C1 segment of cervical spinal cord (tissue), 14 donors: Measurements from ENCODE around the gene PTPRD.

Experiments used
- DNase-seq, 14 donors: peaks; one replicate each; lab custom pipeline; 2025; lab: John Stamatoyannopoulos, UW

The PTPRD gene

DNA sequence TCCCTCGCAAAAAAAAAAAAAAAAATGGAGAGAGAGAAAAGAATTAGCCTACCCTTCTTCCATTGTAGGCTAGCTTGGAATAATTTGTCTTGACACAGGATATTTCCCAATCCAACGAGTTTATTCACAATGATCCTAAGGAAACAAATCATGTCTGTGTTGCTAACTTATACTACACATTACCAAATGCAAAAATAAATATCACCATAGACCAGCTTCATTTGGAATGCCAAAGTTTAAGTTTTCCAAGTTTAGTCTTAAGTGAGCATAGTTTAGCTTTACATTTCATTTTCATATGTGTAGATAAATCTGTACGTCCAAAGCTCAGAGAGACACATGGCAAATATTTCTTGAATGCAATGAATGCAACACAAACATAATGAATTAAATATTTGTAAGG lies 1707.1 kb downstream of the PTPRD start:
- DNase-seq: no peak

DNA sequence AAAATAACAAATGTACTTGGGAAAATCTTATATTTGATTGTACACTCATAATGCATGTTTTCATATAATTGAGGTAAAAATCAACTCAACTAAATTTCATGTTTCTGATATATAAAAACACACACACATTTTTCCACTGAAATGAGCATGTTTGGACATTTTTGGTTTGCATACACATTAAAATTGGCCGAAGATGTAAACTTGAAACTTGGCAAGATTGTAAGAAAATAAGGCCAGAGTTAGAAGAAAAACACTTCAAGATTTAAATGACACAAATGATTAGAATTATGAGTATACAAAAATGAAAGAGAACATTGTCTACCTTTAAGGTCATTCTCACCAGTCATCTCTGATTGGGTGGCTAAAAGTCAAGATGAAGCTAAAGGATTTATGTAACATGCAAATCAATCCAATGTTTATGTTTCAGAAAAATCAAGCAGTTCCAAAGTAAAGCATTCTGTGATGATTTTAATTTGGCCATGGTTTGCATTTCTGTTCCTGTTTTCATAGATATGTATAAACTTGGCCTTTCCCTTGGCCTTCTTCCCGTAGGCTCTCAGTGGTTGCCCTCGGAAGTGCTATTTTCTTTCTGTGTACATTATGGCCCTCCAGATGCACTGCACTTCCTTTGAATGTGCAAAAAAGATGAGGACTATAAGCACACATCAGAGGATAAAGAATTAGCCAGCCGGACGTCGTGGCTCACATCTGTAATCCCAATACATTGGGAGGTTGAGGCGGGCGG lies 1707.9 kb downstream of the PTPRD start:
- DNase-seq: no peak

DNA sequence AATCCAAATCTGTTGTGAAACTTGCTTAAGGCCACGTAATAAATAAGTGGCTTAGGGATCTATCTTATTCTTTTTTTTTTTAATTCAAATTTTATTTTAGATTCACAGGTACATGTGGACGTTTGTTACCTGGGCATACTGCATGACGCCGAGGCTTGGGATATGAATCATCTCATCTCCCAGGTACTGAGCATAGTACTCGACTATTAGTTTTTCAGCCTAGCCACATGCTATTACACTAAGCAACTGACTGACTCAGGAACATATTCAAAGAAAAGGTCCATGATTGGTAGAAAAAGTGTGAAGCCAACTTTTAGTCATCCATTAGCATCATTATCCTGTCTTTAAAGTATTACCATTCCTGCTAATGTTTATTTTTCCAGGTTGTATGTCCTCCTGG lies 1709.7 kb downstream of the PTPRD start:
- DNase-seq: no peak

DNA sequence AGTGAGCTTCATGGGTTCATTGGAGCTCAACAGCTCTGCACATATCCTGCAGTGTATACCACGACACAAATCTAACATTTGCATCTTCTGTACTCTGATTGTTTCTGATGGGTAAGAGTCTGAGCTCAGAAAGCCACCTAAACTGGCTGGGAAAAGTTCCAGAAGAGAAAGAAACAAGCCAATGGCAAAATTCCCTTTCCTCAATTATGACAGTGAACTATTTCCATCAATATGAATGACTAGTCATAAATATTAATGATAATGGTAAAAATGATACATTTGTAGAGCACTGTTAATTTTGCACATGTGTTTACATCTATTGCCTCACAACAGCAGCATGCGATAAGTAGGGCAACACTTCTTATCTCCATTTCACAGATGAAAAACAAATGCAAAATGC lies 1711.7 kb downstream of the PTPRD start:
- no peak for DNase-seq

DNA sequence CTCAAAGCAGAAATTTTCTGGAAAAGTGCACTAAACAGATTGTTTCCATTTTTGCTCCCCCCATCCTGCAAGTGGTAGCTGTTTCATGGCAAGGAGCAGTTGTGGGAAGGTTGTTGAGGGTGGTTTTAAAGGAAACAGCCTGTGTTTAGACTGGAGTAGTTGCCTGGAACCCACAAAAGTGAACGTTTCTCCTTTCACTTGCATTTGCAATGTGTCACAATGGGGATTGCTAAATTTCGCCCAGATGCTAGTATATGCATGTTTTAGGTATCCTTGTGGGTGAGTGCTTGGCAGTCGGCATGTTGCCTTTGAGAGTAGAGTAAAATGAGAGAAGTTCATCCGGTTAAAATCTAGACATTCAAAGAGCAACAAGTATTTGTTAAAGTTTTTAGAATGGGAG lies 1713.3 kb downstream of the PTPRD start:
- no peak for DNase-seq

DNA sequence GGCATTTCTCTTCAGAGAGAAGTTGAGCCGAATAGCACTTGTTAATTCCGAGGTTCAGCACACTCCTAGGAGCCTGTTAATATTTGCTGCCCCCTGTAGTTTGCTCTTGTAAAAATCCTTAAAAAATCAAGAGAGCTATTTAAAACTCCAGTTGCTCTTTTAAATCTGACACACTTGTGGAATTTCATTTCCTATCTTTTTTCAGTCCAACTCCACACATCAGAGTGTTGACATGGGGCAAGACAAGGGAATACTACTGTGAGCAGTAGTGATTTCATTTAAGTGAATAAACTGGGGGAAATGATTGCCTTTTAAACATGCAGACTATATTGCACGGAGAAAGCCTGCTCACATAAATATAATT lies 1717.0 kb downstream of the PTPRD start:
- peak in 2 of 14 donors; percentile 48 to 66 for DNase-seq

DNA sequence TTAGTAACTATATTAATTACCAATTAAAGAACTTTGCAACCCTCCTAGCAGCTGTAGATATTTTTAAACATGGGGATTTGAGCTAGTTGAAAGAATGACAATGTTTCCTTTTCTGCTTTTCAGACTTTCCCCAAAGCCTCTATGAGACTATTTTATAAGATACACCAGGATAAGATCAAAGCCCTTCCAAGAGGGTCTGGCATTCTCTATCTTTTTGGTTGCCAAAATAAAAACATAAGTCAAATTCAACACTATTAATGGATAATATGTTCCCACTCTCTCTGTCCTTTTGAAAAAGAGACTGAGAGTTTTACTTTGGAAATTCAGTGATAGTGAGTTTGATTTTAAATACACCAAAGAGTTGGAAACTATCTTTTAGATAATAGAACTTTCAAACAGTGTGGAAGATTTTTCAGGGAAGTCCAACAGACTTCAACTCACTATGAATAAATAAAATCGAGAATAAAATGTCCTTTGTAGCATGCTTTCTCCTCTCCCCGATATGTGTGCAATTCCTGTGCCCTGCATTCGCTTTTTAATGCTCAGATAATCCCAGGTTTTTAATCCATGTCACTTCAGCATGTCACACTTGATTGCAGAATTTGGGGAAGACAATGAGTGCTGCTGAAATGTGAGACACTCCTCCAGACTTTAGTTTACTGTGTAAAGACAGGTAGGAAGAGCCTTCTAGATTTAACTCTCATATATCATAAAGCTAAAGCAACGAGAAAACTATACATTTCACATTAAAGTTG lies 1717.5 kb downstream of the PTPRD start:
- DNase-seq: peak in 2 of 14 donors; percentile 48 to 66

DNA sequence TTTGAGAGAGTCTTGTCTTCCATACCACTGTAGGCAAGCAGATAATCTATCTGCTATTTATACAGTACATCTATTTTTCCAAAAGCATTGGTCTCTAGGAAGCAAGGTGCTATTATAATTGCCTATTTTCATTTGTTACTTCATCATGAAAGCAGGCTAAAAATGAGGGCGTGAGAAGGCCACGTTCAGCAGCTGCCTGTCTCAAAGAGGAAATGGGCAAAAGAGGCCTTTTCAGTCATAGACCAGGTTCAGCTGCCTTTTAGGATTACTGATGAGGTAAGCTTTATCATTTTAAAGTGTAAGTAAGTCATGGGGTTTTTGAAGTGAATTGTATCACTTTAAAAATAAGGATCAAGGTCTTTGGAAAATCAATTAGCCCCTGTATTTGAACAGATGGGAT lies 1722.1 kb downstream of the PTPRD start:
- DNase-seq: no peak

DNA sequence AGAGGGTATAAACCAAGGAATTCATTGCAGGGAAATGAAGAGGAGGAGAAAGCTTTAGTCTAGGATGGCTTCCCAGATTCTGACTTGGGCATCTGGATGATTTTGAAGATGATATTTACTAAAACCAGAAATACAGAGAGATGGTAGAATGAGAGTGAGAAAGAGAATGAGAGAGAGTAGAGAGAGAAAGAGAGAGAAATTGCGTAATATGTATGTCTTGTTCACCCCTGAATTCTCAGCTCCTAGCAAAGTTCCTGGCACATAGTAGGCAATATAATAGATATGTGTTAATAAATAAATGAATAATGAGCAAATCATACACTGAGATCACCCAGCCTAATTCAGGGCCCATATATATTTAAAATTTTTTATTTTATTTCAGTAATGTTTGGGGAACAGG lies 1723.7 kb downstream of the PTPRD start:
- DNase-seq: no peak

DNA sequence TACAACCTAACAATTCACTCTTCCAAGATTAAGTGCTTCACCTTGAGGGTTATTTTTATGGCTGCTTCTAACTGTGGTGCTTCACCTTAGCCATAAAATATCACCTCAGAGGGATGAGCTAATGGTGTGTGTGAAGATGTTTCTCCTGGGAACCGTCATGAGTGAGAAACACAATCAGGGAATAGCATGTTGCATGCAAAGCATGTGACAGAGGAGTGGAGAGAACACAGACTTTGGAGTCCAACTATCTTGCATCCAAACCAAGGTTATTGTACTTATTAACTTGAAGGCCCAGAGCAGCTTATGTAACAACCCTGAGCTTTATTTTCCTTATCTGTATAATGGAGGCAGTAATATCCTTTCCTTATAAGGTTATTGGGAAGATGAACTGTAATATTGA lies 1724.2 kb downstream of the PTPRD start:
- DNase-seq: no peak

DNA sequence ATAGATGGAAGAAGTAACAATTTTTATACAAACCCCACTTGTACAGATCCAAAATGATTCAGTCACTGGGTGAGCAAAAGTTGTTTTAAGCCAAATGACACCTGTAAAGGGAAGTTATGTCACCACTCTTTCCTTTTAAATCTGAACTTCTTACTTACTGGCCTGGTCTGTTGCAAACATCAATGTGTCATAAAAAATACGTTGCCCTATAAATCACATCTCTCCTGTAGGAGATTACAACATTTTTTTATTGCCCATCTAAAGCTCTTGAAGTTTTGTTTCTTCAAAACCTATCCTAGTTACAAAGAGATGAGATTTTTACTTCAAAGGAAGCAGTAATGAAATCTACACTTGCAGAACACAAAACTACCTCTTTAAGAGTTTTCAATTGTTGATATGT lies 1725.4 kb downstream of the PTPRD start:
- DNase-seq: no peak

DNA sequence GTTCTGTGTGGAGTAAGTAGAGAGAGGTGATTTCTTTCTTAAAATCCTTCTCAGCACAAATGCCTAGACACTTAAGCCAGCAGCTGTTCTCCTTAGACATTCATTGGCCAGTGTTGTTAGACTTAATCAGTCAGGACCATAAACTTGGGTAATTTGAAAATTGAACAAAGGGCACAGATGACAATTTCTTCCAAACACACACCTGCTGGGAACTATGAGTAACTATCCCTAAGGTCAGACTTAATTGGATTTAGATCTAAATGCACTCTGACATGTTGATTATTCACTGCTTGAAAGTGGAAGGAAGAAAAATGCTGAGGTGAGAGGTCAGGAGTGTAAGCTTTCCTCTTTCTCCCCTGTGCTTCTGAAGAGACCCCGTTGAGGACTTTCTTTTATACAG lies 1729.5 kb downstream of the PTPRD start:
- no peak for DNase-seq

DNA sequence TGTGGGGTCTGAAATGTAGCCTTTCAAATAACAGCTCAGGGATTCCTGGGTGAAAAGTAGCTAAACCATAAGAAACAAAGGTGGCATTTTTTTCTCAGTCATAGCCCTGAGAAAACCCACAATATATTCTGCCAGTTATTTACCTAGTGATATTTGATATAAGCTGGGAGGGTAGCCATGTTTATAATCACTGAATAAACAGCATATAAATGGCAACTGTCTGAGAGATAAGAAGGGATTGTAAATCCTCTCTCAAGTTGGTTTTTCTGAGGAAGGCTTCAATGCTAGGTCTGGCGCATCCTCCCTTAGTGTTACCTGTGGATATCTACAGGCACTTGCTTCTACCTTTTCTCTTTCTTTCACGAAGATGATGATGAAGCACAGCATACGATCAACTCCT lies 1732.7 kb downstream of the PTPRD start:
- no peak for DNase-seq

DNA sequence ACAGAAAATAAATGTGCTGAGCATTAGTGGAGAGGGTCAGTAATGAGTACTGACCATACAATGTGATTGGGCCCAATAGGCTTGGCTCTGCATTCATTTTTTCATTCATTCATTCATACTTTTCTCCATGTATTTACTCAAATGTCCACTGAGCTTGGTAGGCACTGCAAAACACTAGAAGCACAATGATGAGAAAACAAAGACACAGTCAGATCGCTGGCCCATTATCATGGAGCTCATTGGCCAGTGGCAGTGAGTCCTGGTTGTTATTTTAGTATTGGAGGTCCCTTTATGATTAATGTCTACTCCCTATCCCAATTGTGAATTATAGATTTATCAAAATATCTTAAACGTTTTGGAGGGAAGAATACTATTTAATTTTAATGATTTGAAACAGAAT lies 1733.5 kb downstream of the PTPRD start:
- no peak for DNase-seq

DNA sequence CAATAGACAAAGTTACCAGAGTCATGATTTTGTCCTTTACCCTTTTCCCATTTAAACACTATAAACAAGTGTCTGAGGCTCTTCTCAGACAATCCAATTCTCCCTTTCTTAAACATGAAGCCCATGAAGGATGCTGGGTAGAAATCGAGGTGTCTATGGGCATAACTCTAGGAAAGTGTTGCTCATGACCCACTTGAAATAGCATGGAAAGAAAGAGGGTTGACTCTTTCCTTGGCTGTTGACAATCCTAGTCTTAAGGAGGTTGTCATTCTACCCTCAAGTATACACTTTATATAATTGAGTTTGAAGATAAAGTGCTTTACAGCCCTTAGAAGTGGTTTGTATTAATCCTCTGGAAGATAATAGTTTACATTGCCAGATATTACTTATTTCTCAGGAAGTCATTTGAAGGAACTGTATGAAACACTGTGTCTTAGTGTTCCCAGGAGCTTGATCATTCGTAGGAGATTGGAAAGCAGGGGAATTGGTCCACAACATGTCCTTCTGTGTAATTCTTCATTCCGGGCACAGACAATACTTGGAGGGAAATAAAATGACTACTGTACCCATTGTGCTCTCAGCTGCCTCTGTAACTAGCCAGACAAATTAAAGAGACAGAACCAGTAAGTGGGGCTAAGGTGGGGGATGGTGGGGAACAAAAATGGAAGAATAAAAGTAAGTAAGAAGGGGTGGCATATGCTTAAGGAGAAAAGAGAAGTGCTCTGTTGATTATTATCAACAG lies 1734.9 kb downstream of the PTPRD start:
- DNase-seq: peak in 1 of 14 donors; percentile 36

DNA sequence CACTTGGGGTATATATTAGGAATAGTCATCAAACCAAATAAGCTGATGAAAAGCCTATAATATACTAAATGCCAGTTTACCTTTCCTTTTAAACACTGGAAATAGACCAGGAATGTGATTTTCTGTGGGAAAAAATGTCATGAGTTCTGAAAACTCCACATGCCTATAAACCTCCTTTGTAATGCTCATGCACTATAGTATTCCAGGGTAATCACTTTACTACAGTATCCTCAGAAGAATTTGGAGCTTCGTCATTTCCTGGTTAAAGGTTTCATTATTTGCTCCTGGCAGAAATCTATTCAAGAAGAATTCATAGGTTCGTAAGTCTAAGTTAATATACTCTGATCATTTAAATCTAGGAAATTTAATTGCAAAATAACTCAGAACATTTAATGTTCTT lies 1736.5 kb downstream of the PTPRD start:
- DNase-seq: no peak

DNA sequence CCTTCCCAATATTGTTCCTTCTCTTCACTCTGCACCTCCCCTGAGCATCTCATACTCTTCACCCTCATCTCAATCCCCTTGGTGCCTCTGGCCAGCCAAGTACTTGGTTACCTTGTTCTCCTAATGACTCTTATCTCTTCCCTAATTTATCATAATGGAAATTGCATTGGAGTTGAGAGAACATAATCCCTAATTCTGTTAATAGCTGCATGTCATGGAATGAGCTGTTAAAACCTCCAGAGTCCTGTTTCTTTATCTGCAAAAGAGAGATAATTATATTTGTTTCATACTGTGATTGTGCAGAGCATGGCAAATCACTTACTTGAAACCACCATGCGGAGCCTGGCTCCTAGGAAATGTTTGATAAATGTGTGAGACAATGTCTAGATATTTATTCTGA lies 1738.3 kb downstream of the PTPRD start:
- no peak for DNase-seq

DNA sequence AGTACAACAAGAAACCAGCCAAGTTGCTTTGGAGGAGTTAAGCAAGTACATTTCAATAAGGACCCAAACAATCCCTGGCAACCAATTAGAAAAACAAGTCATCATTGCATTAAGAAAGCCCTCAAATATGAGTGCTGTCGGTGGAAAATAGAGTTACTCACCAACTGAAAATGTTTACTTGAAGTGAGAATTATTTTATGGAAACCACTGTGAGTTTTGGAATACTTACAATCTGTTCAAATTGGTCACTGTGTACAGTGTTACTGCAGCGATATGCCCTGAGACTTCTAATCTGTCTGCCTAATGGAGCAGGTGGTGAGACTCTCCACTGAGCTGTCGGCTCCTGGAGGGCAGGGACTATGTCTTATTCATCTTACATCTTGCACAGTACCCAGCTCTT lies 1740.0 kb downstream of the PTPRD start:
- peak in 1 of 14 donors; percentile 44 for DNase-seq

DNA sequence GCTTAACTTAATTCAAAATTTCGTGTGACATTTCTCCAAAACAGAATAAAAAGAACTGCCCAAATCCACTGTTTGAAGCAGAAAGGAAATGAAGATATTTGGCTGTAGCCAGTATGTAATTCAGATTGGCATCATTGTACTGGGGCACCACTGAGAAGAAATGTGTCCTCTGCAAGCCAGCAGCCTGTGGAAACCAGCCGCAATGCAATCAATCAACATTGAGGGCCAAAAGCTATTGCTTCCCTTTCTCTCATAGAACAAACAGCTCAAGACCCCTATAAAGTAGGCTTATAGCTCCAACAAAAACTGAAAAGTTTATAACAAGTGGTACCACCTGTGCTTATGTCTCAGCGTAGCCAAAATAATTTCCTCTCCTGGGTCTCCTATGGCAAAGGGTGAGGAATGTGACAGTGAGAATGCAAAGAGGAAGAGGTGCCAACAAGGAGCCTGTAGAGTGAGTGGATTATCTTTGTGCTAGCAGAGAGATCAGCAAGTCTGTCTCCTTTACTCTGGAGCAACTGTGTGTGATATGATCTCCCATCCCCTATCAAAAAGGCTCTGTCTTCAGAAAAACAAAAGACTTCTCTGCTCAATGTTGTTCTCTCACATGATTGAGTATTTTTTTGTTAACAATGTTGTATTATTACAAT lies 1740.9 kb downstream of the PTPRD start:
- peak in 3 of 14 donors; percentile 30 to 68 (median 62) for DNase-seq

DNA sequence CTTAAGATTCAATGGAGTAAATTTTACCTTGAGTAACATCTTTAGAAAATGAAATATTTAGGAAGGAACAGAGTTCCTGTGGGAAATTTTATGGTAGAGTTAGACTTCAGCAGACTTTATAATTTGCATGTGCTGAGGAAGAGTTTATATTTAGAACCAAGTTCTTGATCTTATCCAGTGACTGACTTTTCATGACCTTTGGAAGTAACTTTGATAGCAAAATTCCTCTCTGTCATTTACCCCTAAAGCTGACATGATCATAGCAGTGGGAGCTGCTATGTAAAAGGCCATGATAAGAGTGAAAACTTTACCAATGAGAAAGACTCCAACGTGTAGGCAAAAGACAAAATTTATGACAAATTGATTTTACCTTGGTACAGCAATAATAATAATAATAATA lies 1741.4 kb downstream of the PTPRD start:
- DNase-seq: no peak

DNA sequence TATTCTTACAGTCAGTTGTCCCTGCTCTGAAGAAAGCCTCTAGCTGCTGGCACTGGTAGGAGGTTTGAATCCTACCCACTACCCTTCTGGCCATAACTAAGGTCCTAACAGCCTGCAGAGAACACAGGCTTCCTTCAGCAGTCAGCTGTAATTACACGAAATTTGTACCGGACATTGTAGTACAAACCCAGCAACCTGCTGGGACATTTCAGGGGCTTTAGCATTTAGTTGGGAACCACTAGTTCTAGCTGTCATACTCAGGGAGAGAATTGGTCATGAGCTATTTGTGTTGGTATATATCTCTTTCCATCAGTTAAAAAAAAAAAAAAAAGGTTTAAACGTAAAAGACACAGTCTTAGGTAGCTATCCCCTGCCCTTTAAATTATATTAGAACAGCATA lies 1743.0 kb downstream of the PTPRD start:
- DNase-seq: peak in 1 of 14 donors; percentile 28

DNA sequence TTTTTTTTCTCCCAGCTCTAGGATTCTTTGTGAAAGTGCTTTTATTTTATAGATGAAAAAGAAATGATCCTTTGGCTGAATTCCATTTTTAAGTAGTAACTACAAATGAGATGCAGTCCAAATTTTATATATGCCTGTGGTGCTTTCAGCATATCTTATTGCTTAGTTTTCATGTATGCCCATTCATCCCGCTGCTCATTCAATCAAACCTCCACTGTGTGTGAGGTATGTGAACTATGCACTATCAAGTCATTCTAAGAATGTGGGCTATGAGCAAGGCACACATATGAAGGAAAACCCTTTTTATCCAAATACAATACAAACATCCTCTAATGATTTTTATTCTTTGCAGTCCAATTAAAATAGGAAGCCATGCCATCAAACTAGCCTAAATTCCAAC lies 1744.2 kb downstream of the PTPRD start:
- no peak for DNase-seq
